Small intestine (tissue), 7 donors: Measurements from ENCODE around the gene EAF1. TPM values are rescaled to one million over a fixed set of nuclear protein-coding genes. Genes with fewer than 3 reads are reported as not detected.
A peak's percentile ranks its signal among the peaks of the same experiment; 100 is the strongest.
"Not testable (repeated sequence)": the region's sequence is repeated elsewhere in the genome, so short reads cannot be mapped to it uniquely, and the experiment has no call there.

Experiments
- DNase-seq, 2 donors: peaks; one replicate each; pipeline versions ENCODE4 v3.0.0 to v3.0.0-alpha.2; 2013
- FAIRE-seq: peaks from 2 replicates; lab custom pipeline; 2012; peaks lifted over from hg19 to GRCh38; lab: Jason Lieb, UNC
- H3K27ac ChIP-seq, 3 donors: one replicate each; pipeline ENCODE4 v1.5.1; 2013; ENCODE audit warnings: low read length in 2 of 3, mild to moderate bottlenecking in 2 of 3, control low read depth in 1 of 3, inconsistent platforms in 1 of 3, low read depth in 1 of 3, moderate library complexity in 1 of 3
- H3K27me3 ChIP-seq, 3 donors: one replicate each; pipeline ENCODE4 v1.6.1; 2013; ENCODE audit warnings: low read length in 3 of 3, inconsistent platforms in 1 of 3; ENCODE audit not compliant: control insufficient read depth in 3 of 3, insufficient read depth in 3 of 3
- H3K36me3 ChIP-seq, 3 donors: one replicate each; pipeline ENCODE4 v1.6.1; 2013; ENCODE audit warnings: low read length in 3 of 3, inconsistent platforms in 1 of 3, low read depth in 1 of 3, mild to moderate bottlenecking in 1 of 3, moderate library complexity in 1 of 3; ENCODE audit not compliant: control insufficient read depth in 3 of 3, insufficient read depth in 2 of 3
- H3K4me1 ChIP-seq, 3 donors: one replicate each; pipeline ENCODE4 v1.6.1; 2013; ENCODE audit warnings: low read length in 2 of 3, inconsistent platforms in 1 of 3, low read depth in 1 of 3, mild to moderate bottlenecking in 1 of 3, moderate library complexity in 1 of 3; ENCODE audit not compliant: control insufficient read depth in 3 of 3, insufficient read depth in 2 of 3
- H3K4me3 ChIP-seq, 3 donors: one replicate each; pipeline ENCODE4 v1.5.1; 2013; ENCODE audit warnings: low read length in 3 of 3, control low read depth in 1 of 3, inconsistent platforms in 1 of 3, low read depth in 1 of 3, mild to moderate bottlenecking in 1 of 3, moderate library complexity in 1 of 3
- H3K9me3 ChIP-seq, 2 donors: one replicate each; pipeline ENCODE4 v1.6.1; 2013; ENCODE audit warnings: low read depth in 1 of 2, low read length in 1 of 2; ENCODE audit not compliant: control insufficient read depth in 2 of 2, insufficient read depth in 1 of 2
- WGBS, 3 donors: extraction: QIAGEN DNeasy Blood & Tissue Kit; methylation state at CpG; one replicate each; pipeline ENCODE4 v1.1.7; 2013; 5-methylcytosine and 5-hydroxymethylcytosine counted together
- polyA plus RNA-seq, 4 donors: library from polyadenylated mRNA; stranded (reverse) in 3 of 4; unstranded in 1 of 4; fragments of 200-250 nt in 3 of 4; fragments of 120-200 nt in 1 of 4; gene quantifications; one replicate each; pipeline versions ENCODE4 v1.2.1 to v1.2.3, GENCODE V29; 2013
- donor health status: healthy with polysubstance abuse.
- donor health status: control.
- donor health status: control.
- donor health status: Bipolar disorder and iron deficiency.
- donor health status: healthy.

EAF1 gene
- polyA plus RNA-seq, 4 donors = 5.9 to 19.8 (median 9.6) TPM

GRCh38 chr3:15385901-15386653 is 41.3 kb upstream of the EAF1 start:
- Histone ChIP-seq H3K4me1 (peaks cover 0 to 5% (median 2%) of the 10 kb centered on the region in 3 donors), H3K27me3 (no peaks in the 10 kb centered on the region), H3K4me3 (no peak overlapping the region), H3K9me3 (peaks cover 0 to 22% of the 10 kb centered on the region in 2 donors), H3K27ac (peak overlapping the region in 1 of 3 donors; percentile 42), H3K36me3 (no peaks in the 10 kb centered on the region)
- DNase-seq (peak in 1 of 2 donors; percentile 63), FAIRE-seq (no peak)
- WGBS, 3 donors = 78 to 87% (median 82%) methylated on average over 1 of the region's 1 CpG

GRCh38 chr3:15386654-15386955 is 40.8 kb upstream of the EAF1 start:
- H3K27me3 ChIP-seq, FAIRE-seq, H3K36me3 ChIP-seq, H3K4me3 ChIP-seq, DNase-seq, H3K4me1 ChIP-seq: not testable (repeated sequence)
- WGBS, 3 donors = 79 to 85% (median 83%) methylated on average over 5 of the region's 5 CpGs
- peaks cover 0 to 23% of the 10 kb centered on the region in 2 donors for H3K9me3 ChIP-seq
- H3K27ac ChIP-seq = peak overlapping the region in 1 of 3 donors; percentile 18

DNA sequence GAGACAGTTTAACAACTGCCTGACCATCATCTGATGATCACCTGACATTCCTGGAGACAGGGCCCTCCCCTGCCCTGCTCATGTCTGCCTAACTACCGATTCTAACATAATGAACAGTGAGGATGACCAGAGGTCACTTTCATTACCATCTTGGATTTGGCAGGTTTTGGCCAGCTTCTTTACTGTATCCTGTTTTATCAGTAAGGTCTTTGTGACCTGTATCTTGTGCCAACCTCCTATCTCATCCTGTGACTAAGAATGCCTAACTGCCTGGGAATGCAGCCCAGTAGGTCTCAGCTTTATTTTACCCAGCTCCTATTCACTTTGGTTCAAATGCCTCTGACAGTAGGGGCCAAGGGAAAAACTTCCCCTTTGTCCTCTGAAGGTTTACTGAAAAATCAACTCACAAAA is 40.2 kb upstream of the EAF1 start:
- no peak overlapping the region for H3K4me3 ChIP-seq
- no peaks in the 10 kb centered on the region for H3K36me3 ChIP-seq
- FAIRE-seq (no peak), DNase-seq (no peak)
- peaks cover 0 to 5% (median 2%) of the 10 kb centered on the region in 3 donors for H3K4me1 ChIP-seq
- WGBS, 3 donors = 30 to 76% (median 54%) methylated on average over 1 of the region's 1 CpG
- peaks cover 0 to 23% of the 10 kb centered on the region in 2 donors for H3K9me3 ChIP-seq
- no peaks in the 10 kb centered on the region for H3K27me3 ChIP-seq
- H3K27ac ChIP-seq = no peak overlapping the region

DNA sequence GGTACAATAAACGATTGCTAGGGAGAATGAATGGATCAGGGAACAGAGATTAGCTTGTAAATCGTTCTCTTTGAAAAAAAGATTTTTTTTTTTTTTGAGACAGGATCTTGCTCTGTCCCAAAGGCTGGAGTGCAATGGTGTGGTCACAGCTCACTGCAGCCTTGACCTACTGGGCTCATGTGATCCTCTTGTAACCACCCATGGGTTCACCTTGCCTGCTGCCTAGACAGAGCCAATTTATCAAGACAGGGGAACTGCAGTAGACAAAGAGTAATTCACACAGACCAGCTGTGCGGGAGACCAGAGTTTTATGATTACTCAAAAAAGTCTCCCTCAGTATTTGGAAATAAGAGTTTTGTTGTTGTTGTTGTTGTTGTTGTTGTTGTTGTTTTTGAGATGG is 39.7 kb upstream of the EAF1 start:
- H3K9me3 ChIP-seq = peaks cover 0 to 23% of the 10 kb centered on the region in 2 donors
- peaks cover 0 to 5% (median 2%) of the 10 kb centered on the region in 3 donors for H3K4me1 ChIP-seq
- DNase-seq = no peak
- H3K27ac ChIP-seq = no peak overlapping the region
- no peaks in the 10 kb centered on the region for H3K27me3 ChIP-seq
- H3K36me3 ChIP-seq = no peaks in the 10 kb centered on the region
- 71 to 89% (median 75%) methylated on average over 3 of the region's 3 CpGs for WGBS, 3 donors
- no peak for FAIRE-seq
- H3K4me3 ChIP-seq = no peak overlapping the region

DNA sequence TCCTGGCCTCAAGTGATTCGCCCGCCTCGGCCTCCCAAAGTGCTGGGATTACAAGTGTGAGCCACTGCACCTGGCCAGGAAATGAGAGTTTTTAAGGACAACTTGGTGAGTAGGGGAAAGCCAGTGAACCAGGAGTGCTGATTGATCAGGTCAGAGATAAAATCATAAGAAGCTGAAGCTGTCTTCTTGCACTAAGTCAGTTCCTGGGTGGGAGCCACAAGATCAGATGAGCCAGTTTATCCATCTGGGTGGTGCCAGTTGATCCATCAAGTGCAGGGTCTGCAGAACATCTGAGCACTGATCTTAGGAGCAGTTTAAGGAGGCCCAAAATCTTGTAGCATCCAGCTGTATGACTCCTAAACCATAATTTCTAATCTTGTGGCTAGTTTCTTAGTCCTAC is 39.1 kb upstream of the EAF1 start:
- WGBS, 3 donors = 89 to 97% (median 92%) methylated on average over 3 of the region's 3 CpGs
- H3K4me1 ChIP-seq = not testable (repeated sequence)

DNA sequence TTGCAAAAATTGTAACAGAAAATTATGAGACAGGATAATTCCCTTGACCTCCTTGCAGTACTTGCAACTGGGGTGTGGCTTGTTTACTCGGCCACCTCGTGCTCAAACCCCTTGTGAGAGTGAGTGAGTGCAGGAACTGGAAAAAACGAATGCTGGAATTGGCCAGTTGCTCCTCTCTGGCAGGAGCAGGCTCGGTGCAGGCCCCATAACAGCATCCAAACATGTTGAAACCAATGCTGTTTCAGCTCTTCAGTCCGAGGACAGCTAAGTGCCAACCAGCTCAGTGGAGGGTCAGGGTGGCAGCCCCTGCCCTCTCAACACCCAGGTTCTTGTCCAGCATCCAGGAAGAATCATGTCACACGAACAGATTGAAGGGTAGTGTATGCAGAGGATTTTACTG is 36.9 kb upstream of the EAF1 start:
- DNase-seq (no peak), FAIRE-seq (no peak)
- H3K4me1 ChIP-seq = peaks cover 0 to 5% (median 2%) of the 10 kb centered on the region in 3 donors
- WGBS, 3 donors = 44 to 64% (median 55%) methylated on average over 6 of the region's 6 CpGs
- H3K4me3 ChIP-seq = no peak overlapping the region
- no peaks in the 10 kb centered on the region for H3K36me3 ChIP-seq
- H3K9me3 ChIP-seq = peaks cover 0 to 22% of the 10 kb centered on the region in 2 donors
- H3K27me3 ChIP-seq = no peaks in the 10 kb centered on the region
- no peak overlapping the region for H3K27ac ChIP-seq

More for the DNA sequence above, 39.1 kb upstream of the EAF1 start:
- not testable (repeated sequence) for FAIRE-seq, H3K27ac ChIP-seq, H3K27me3 ChIP-seq, DNase-seq, H3K36me3 ChIP-seq, H3K4me3 ChIP-seq
- peaks cover 0 to 23% of the 10 kb centered on the region in 2 donors for H3K9me3 ChIP-seq

GRCh38 chr3:15391007-15391406 is 36.4 kb upstream of the EAF1 start:
- H3K9me3 ChIP-seq = peaks cover 0 to 17% of the 10 kb centered on the region in 2 donors
- no peak overlapping the region for H3K27ac ChIP-seq
- no peaks in the 10 kb centered on the region for H3K36me3 ChIP-seq
- peaks cover 0 to 5% (median 2%) of the 10 kb centered on the region in 3 donors for H3K4me1 ChIP-seq
- H3K27me3 ChIP-seq = no peaks in the 10 kb centered on the region
- DNase-seq = no peak
- no peak overlapping the region for H3K4me3 ChIP-seq
- 76 to 83% (median 78%) methylated on average over 5 of the region's 5 CpGs for WGBS, 3 donors
- no peak for FAIRE-seq

GRCh38 chr3:15393252-15393651 is 34.1 kb upstream of the EAF1 start:
- peaks cover 0 to 21% of the 10 kb centered on the region in 2 donors for H3K9me3 ChIP-seq
- H3K36me3 ChIP-seq, H3K4me3 ChIP-seq, DNase-seq, H3K4me1 ChIP-seq, H3K27me3 ChIP-seq, FAIRE-seq, H3K27ac ChIP-seq: not testable (repeated sequence)
- 82 to 90% (median 83%) methylated on average over 2 of the region's 2 CpGs for WGBS, 3 donors
